SK-MEL-5 (cell line): Measurements from ENCODE around the gene PPARG. TPM values are rescaled to one million over a fixed set of nuclear protein-coding genes. Genes with fewer than 3 reads are reported as not detected.
"Not testable (repeated sequence)": the region's sequence is repeated elsewhere in the genome, so short reads cannot be mapped to it uniquely, and the experiment has no call there.

ENCODE experiments used
- DNase-seq: peaks from one replicate; pipeline ENCODE4 v3.0.0-alpha.2; 2016; ENCODE audit warnings: low read depth, low spot score
- in situ Hi-C: cut with HindIII; loops from 2 replicates; pipeline ENCODE4 v1.10.0; 2016; ENCODE audit warnings: low sequenced_read_pairs, high pct_unique_total_duplicates, low pct_unique_long_range_greater_than_20kb
- small RNA-seq, 2 experiments: library from RNA; depleted of rRNA; stranded (forward); fragments of <200 nt; gene quantifications; one replicate each; pipeline ENCODE3, GENCODE V24; 2014
- total RNA-seq: library from RNA; depleted of rRNA; stranded (reverse); fragments of >200 nt; shearing (Covaris generic); gene quantifications from 2 replicates; pipeline ENCODE4 v1.2.3, GENCODE V29; 2014; rRNA removed

PPARG gene
- total RNA-seq, 1 experiment from 2014 or later = 3.2 TPM

GRCh38 chr3:12469222-12469621 is 180.4 kb downstream of the PPARG start:
- DNase-seq, in situ Hi-C loops: not testable (repeated sequence)

- in situ Hi-C loops = no loop called here
- no peak for DNase-seq
These were observed 181.2 kb downstream of the PPARG start for GRCh38 chr3:12470111-12470510.

- in situ Hi-C loops = no loop called here
- no peak for DNase-seq
These were observed 181.8 kb downstream of the PPARG start for GRCh38 chr3:12470680-12471079.

- in situ Hi-C loops = no loop called here
- DNase-seq = no peak
These were observed 182.4 kb downstream of the PPARG start for GRCh38 chr3:12471241-12471640.

- in situ Hi-C loops = no loop called here
- DNase-seq = no peak
These were observed 183.2 kb downstream of the PPARG start for GRCh38 chr3:12472000-12472610.

GRCh38 chr3:12472796-12473195 is 183.9 kb downstream of the PPARG start:
- in situ Hi-C loops = no loop called here
- DNase-seq = no peak

GRCh38 chr3:12473511-12473910 is 184.6 kb downstream of the PPARG start:
- DNase-seq = no peak

GRCh38 chr3:12476238-12476897 is 187.5 kb downstream of the PPARG start:
- DNase-seq = no peak
- in situ Hi-C loops = no loop called here

More at GRCh38 chr3:12473511-12473910, 184.6 kb downstream of the PPARG start:
- in situ Hi-C loops = no loop called here

- DNase-seq = no peak
- in situ Hi-C loops = no loop called here
These were observed 188.4 kb downstream of the PPARG start for GRCh38 chr3:12477256-12477655.

GRCh38 chr3:12478326-12478725 is 189.5 kb downstream of the PPARG start:
- no peak for DNase-seq
- in situ Hi-C loops = no loop called here

GRCh38 chr3:12479198-12479597 is 190.3 kb downstream of the PPARG start:
- in situ Hi-C loops, DNase-seq: not testable (repeated sequence)

- peak; percentile 62 for DNase-seq
- in situ Hi-C loops = no loop called here
These were observed 191.1 kb downstream of the PPARG start for GRCh38 chr3:12479919-12480427.

- in situ Hi-C loops = no loop called here
- DNase-seq = no peak
These were observed 194.5 kb downstream of the PPARG start for GRCh38 chr3:12483410-12483809.

- in situ Hi-C loops = no loop called here
- DNase-seq = no peak
These were observed 195.0 kb downstream of the PPARG start for GRCh38 chr3:12483872-12484197.

Small RNA genes within 50 kb of the gene (small RNA-seq; reads per million reads assigned to genes)
- gene AC091492.1 = 0 reads per million in 2 experiments

Other genes starting within 250 kb of the PPARG start
- gene TIMP4, start 130.2 kb upstream of the PPARG start, total RNA-seq = not detected in 2 replicates
- 25.6 and 28.6 TPM in 2 replicates for gene TSEN2, start 195.4 kb downstream of the PPARG start, total RNA-seq